Measurements from ENCODE around the gene CSE1L. TPM values are rescaled to one million over a fixed set of nuclear protein-coding genes. Genes with fewer than 3 reads are reported as not detected.
A peak's percentile ranks its signal among the peaks of the same experiment; 100 is the strongest.
"Not testable (repeated sequence)": the region's sequence is repeated elsewhere in the genome, so short reads cannot be mapped to it uniquely, and the experiment has no call there.

CSE1L gene
- total RNA-seq, 2 experiments from 2014 or later = 115 TPM

GRCh38 chr20:49133571-49133970 lies 87.5 kb downstream of the CSE1L start:
- Mint-ChIP-seq H3K27me3 (no peaks in the 10 kb centered on the region), H3K4me1 (ENCODE audit: low read depth) (peaks cover 4% of the 10 kb centered on the region), H3K36me3 (ENCODE audit: low read depth) (peaks cover 16% of the 10 kb centered on the region), H3K9me3 (no peaks in the 10 kb centered on the region), H3K27ac (no peak overlapping the region), H3K4me3 (no peak overlapping the region)
- ATAC-seq (no peak), DNase-seq (no peak)
- intact Hi-C loops (cut with micrococcal nuclease) = loop anchor here (2.0 kb wide), 1 partner anchor 83 kb away; no protein-coding TSS in a partner anchor
- POLR2A ChIA-PET = interaction anchor here (0.6 to 1.8 kb wide), 3 partner anchors 12 to 143 kb away, joined by 3 to 4 read pairs (median 4); partner anchors contain the start of gene CSE1L
- TF ChIP-seq CTCF (IDR thresholded peaks at IDR 0.05) = no peak
- CTCF ChIA-PET = interaction anchor here (0.7 to 4.3 kb wide), 34 partner anchors 8 to 172 kb away, joined by 3 to 123 read pairs (median 5); partner anchors contain the start of gene DDX27

- H3K4me3 Mint-ChIP-seq; ATAC-seq; H3K27me3 Mint-ChIP-seq; H3K9me3 Mint-ChIP-seq; intact Hi-C loops (cut with micrococcal nuclease); H3K4me1 Mint-ChIP-seq (ENCODE audit: low read depth); DNase-seq: not testable (repeated sequence)
- CTCF ChIA-PET = interaction anchor here (1.7 to 4.3 kb wide), 3 partner anchors 38 to 82 kb away, joined by 3 to 123 read pairs (median 31); partner anchors contain the start of gene DDX27
- POLR2A ChIA-PET = interaction anchor here (0.6 to 1.8 kb wide), 3 partner anchors 11 to 121 kb away, joined by 3 to 4 read pairs (median 3); no protein-coding TSS in a partner anchor
- Mint-ChIP-seq H3K36me3 (ENCODE audit: low read depth) (peaks cover 17% of the 10 kb centered on the region), H3K27ac (peak overlapping the region; percentile 51)
Observed at GRCh38 chr20:49134797-49135196, 88.7 kb downstream of the CSE1L start.

- DNase-seq (no peak), ATAC-seq (no peak)
- Mint-ChIP-seq H3K9me3 (no peaks in the 10 kb centered on the region), H3K4me1 (ENCODE audit: low read depth) (peaks cover 4% of the 10 kb centered on the region), H3K4me3 (no peak overlapping the region), H3K27me3 (no peaks in the 10 kb centered on the region), H3K27ac (peak overlapping the region; percentile 42), H3K36me3 (ENCODE audit: low read depth) (peaks cover 10% of the 10 kb centered on the region)
- ChIA-PET POLR2A (interaction anchor here (0.6 kb wide), 1 partner anchor 80 kb away, joined by 4 read pairs; no protein-coding TSS in a partner anchor), CTCF (interaction anchor here (3.4 kb wide), 1 partner anchor 80 kb away, joined by 32 read pairs; no protein-coding TSS in a partner anchor)
- no peak for TF ChIP-seq CTCF (IDR thresholded peaks at IDR 0.05)
- intact Hi-C loops (cut with micrococcal nuclease) = no loop called here
Observed at GRCh38 chr20:49136817-49137571, 90.9 kb downstream of the CSE1L start.

GRCh38 chr20:49138431-49138830 lies 92.3 kb downstream of the CSE1L start:
- peaks cover 14% of the 10 kb centered on the region for H3K36me3 Mint-ChIP-seq (ENCODE audit: low read depth)
- H3K27ac Mint-ChIP-seq = peak overlapping the region; percentile 39
- TF ChIP-seq CTCF (IDR thresholded peaks at IDR 0.05) = no peak
- intact Hi-C loops (cut with micrococcal nuclease) = no loop called here
- POLR2A ChIA-PET = interaction anchor here (0.9 kb wide), 1 partner anchor 10 kb away, joined by 4 read pairs; no protein-coding TSS in a partner anchor
- H3K4me3 Mint-ChIP-seq = no peak overlapping the region
- DNase-seq (no peak), ATAC-seq (no peak)
- H3K9me3 Mint-ChIP-seq = no peaks in the 10 kb centered on the region
- CTCF ChIA-PET = interaction anchor here (0.8 to 3.4 kb wide), 4 partner anchors 13 to 78 kb away, joined by 3 to 32 read pairs (median 4); no protein-coding TSS in a partner anchor
- no peaks in the 10 kb centered on the region for H3K27me3 Mint-ChIP-seq
- peaks cover 2% of the 10 kb centered on the region for H3K4me1 Mint-ChIP-seq (ENCODE audit: low read depth)

- CTCF ChIA-PET = no interaction called here
- no peak overlapping the region for H3K4me3 Mint-ChIP-seq
- POLR2A ChIA-PET = interaction anchor here (0.6 kb wide), 1 partner anchor 163 kb away, joined by 3 read pairs; no protein-coding TSS in a partner anchor
Observed at GRCh38 chr20:49140411-49140810, 94.3 kb downstream of the CSE1L start.

More at GRCh38 chr20:49140411-49140810, 94.3 kb downstream of the CSE1L start:
- peaks cover 6% of the 10 kb centered on the region for H3K4me1 Mint-ChIP-seq (ENCODE audit: low read depth)
- no peak overlapping the region for H3K27ac Mint-ChIP-seq
- DNase-seq (no peak), ATAC-seq (no peak)
- TF ChIP-seq CTCF (IDR thresholded peaks at IDR 0.05) = no peak
- intact Hi-C loops (cut with micrococcal nuclease) = no loop called here
- peaks cover 22% of the 10 kb centered on the region for H3K36me3 Mint-ChIP-seq (ENCODE audit: low read depth)
- no peaks in the 10 kb centered on the region for H3K9me3 Mint-ChIP-seq
- no peaks in the 10 kb centered on the region for H3K27me3 Mint-ChIP-seq
